HCT116 (cell line): ENCODE measurements around the gene PLCD3. TPM values are rescaled to one million over a fixed set of nuclear protein-coding genes. Genes with fewer than 3 reads are reported as not detected.

Experiments
- ATAC-seq: fragments of 200-7000 bp; cut with Tn5 transposase; 2 replicates; pipeline ENCODE4 v1.9.1; 2020; ENCODE audit warnings: mild to moderate bottlenecking, moderate library complexity
- BruUV-seq: library from RNA; stranded (reverse); fragments of 400-500 nt; replicated peaks from 2 replicates; lab custom pipeline; 2021; lab: Mats Ljungman, UMichigan
- CTCF ChIA-PET: fragments of 300-600 bp; sonication (Branson Sonifier 250); formaldehyde crosslinking; loops from one replicate; lab custom pipeline; 2021; ENCODE audit warnings: antibody characterized with exemption; lab: Charles Lee
- POLR2A ChIA-PET: fragments of 300-600, 350-600 bp; sonication (Branson Sonifier 250); formaldehyde crosslinking; loops from one replicate; lab custom pipeline; 2021; ENCODE audit warnings: antibody characterized with exemption; lab: Charles Lee
- RAD21 ChIA-PET, 2 experiments: fragments of 300-600 bp; sonication (Branson Sonifier 250); formaldehyde crosslinking; loops; one replicate each; lab custom pipeline; 2023; ENCODE audit warnings: low total read pairs in 2 of 2; ENCODE audit not compliant: uncharacterized antibody in 2 of 2, unreplicated experiment in 2 of 2, low non-redundant PET in 1 of 2; lab: Charles Lee
- DNase-seq: peaks from one replicate; pipeline ENCODE4 v3.0.0-alpha.2; 2010; ENCODE audit warnings: low read depth, low spot score
- H2AFZ ChIP-seq: fragments of 200-600 bp; shearing (Covaris generic), sonication (generic); 2 replicates; pipeline ENCODE4 v1.6.1; 2017; ENCODE audit warnings: low read depth, mixed run types, mixed read lengths, antibody characterized with exemption, low read length; ENCODE audit not compliant: poor library complexity, severe bottlenecking
- H3K27ac ChIP-seq: 2 replicates; pipeline ENCODE4 v1.5.1; 2012; ENCODE audit warnings: low read depth, low read length
- H3K27me3 ChIP-seq: fragments of 200-600 bp; sonication (generic); 2 replicates; pipeline ENCODE4 v1.6.1; 2016; ENCODE audit warnings: mixed run types, low read length, mixed read lengths; ENCODE audit not compliant: insufficient read depth
- H3K36me3 ChIP-seq, 2 experiments: fragments of 200-500 bp in 1 of 2; fragments of 200-600 bp in 1 of 2; sonication (Bioruptor generic) in 1 of 2; sonication (generic) in 1 of 2; 2 replicates each; pipeline versions ENCODE4 v1.5.1 to v1.6.1; 2014 to 2016; ENCODE audit warnings: low read length in 2 of 2, inconsistent platforms in 1 of 2, mixed read lengths in 1 of 2, mixed run types in 1 of 2; ENCODE audit not compliant: insufficient read depth in 2 of 2, control insufficient read depth in 1 of 2
- H3K4me1 ChIP-seq, 2 experiments: fragments of 200-600 bp in 1 of 2; sonication (generic) in 1 of 2; 2 replicates each; pipeline versions ENCODE4 v1.5.1 to v1.6.1; 2012 to 2017; ENCODE audit warnings: low read length in 2 of 2, inconsistent platforms in 1 of 2, mild to moderate bottlenecking in 1 of 2, mixed read lengths in 1 of 2, mixed run types in 1 of 2, moderate library complexity in 1 of 2; ENCODE audit not compliant: insufficient read depth in 2 of 2, control insufficient read depth in 1 of 2
- H3K4me2 ChIP-seq: fragments of 200-600 bp; sonication (generic); 2 replicates; pipeline ENCODE4 v1.6.1; 2017; ENCODE audit warnings: mixed run types, low read length, mixed read lengths
- H3K4me3 ChIP-seq, 2 experiments: fragments of 200-600 bp in 1 of 2; sonication (generic) in 1 of 2; replicated peaks in 1 of 2; 2 replicates each; pipeline ENCODE4 v1.5.1; 2011 to 2016; ENCODE audit warnings: low read length in 2 of 2, control low read depth in 1 of 2, low read depth in 1 of 2, mild to moderate bottlenecking in 1 of 2, mixed read lengths in 1 of 2, mixed run types in 1 of 2
- H3K79me2 ChIP-seq: fragments of 200-600 bp; sonication (generic); 2 replicates; pipeline ENCODE4 v1.6.1; 2017; ENCODE audit warnings: mild to moderate bottlenecking, mixed run types, low read length, moderate library complexity, mixed read lengths; ENCODE audit not compliant: insufficient read depth
- H3K9ac ChIP-seq: fragments of 200-600 bp; sonication (generic); 2 replicates; pipeline ENCODE4 v1.6.1; 2016; ENCODE audit warnings: low read length, mixed read lengths
- H3K9me2 ChIP-seq: fragments of 200-600 bp; sonication (generic), shearing (Covaris generic); 2 replicates; pipeline ENCODE4 v1.6.1; 2017; ENCODE audit warnings: mixed run types, mild to moderate bottlenecking, moderate library complexity; ENCODE audit not compliant: insufficient read depth
- H3K9me3 ChIP-seq, 2 experiments: fragments of 200-500 bp in 1 of 2; fragments of 200-600 bp in 1 of 2; sonication (Bioruptor generic) in 1 of 2; sonication (generic) in 1 of 2; 2 replicates each; pipeline ENCODE4 v1.6.1; 2014 to 2017; ENCODE audit warnings: low read length in 2 of 2, mixed read lengths in 2 of 2, inconsistent platforms in 1 of 2, low read depth in 1 of 2, mild to moderate bottlenecking in 1 of 2, mixed run types in 1 of 2, moderate library complexity in 1 of 2; ENCODE audit not compliant: control insufficient read depth in 1 of 2, insufficient read depth in 1 of 2
- H4K20me1 ChIP-seq: fragments of 200-600 bp; sonication (generic), shearing (Covaris generic); 2 replicates; pipeline ENCODE4 v1.6.1; 2017; ENCODE audit warnings: mixed run types, mild to moderate bottlenecking, moderate library complexity; ENCODE audit not compliant: insufficient read depth
- CBX3 ChIP-seq: IDR thresholded peaks from 2 replicates; pipeline ENCODE4 v1.6.1; 2012; ENCODE audit warnings: low read depth
- CTCF ChIP-seq, 3 experiments: fragments of 200-600 bp in 1 of 3; sonication (generic) in 1 of 3; IDR thresholded peaks in 2 of 3; conservative IDR thresholded peaks in 1 of 3; 2 replicates each; pipeline ENCODE4 v1.5.1; 2012 to 2017; ENCODE audit warnings: low read depth in 2 of 3, low read length in 2 of 3, antibody characterized with exemption in 1 of 3, borderline replicate concordance in 1 of 3, control low read depth in 1 of 3, mild to moderate bottlenecking in 1 of 3, mixed read lengths in 1 of 3, mixed run types in 1 of 3, moderate library complexity in 1 of 3; ENCODE audit not compliant: insufficient read depth in 1 of 3
- EGR1 ChIP-seq: IDR thresholded peaks from 2 replicates; pipeline ENCODE4 v1.6.1; 2012; ENCODE audit warnings: low read depth
- ELF1 ChIP-seq: IDR thresholded peaks from 2 replicates; pipeline ENCODE4 v1.6.1; 2012; ENCODE audit warnings: low read depth, borderline replicate concordance
- JUND ChIP-seq: IDR thresholded peaks from 2 replicates; pipeline ENCODE4 v1.6.1; 2012
- MAX ChIP-seq: IDR thresholded peaks from 2 replicates; pipeline ENCODE4 v1.6.1; 2012
- POLR2A ChIP-seq: IDR thresholded peaks from 2 replicates; pipeline ENCODE4 v1.7.0; 2011; ENCODE audit warnings: borderline replicate concordance; ENCODE audit not compliant: insufficient read depth, insufficient read length; ENCODE audit errors: extremely low read depth
- POLR2AphosphoS5 ChIP-seq: IDR thresholded peaks from 2 replicates; pipeline ENCODE4 v1.6.1; 2011; ENCODE audit warnings: mild to moderate bottlenecking, low read depth, low read length, moderate library complexity
- SP1 ChIP-seq: IDR thresholded peaks from 2 replicates; pipeline ENCODE4 v1.6.1; 2012; ENCODE audit warnings: low read depth
- TCF7L2 ChIP-seq: IDR thresholded peaks from 2 replicates; pipeline ENCODE4 v1.7.0; 2011; ENCODE audit warnings: borderline replicate concordance, inconsistent platforms; ENCODE audit not compliant: insufficient read depth, insufficient read length; ENCODE audit errors: extremely low read depth
- ZFX ChIP-seq: fragments of 450-650 bp; IDR thresholded peaks from 2 replicates; pipeline ENCODE4 v1.6.1; 2017
- intact Hi-C: fragments of 100-400 bp; cut with micrococcal nuclease; formaldehyde crosslinking; loops from 2 replicates; pipeline ENCODE4 v1.10.0; 2022
- total RNA-seq: library from RNA; stranded (reverse); gene quantifications from one replicate; pipeline ENCODE4 v1.2.1, GENCODE V29; 2021; ENCODE audit not compliant: unreplicated experiment

PLCD3 gene
- total RNA-seq, 1 experiment from 2014 or later, result 197 TPM

GRCh38 chr17:45172541-45173286 lies 40.4 kb upstream of the PLCD3 start:
- ChIA-PET CTCF (interaction anchor here (0.9 to 4.4 kb wide), 7 partner anchors 9 to 253 kb away, joined by 3 to 36 read pairs (median 9); partner anchors contain the start of genes ACBD4, HEXIM1 and HEXIM2), RAD21 (interaction anchor here (0.5 to 1.9 kb wide), 5 partner anchors 11 to 141 kb away, joined by 3 to 7 read pairs (median 5); partner anchors contain the start of genes HEXIM2 (in 2 of the 2) and HEXIM1 (in 1 of the 2)), POLR2A (interaction anchor here (0.7 to 7.0 kb wide), 10 partner anchors 10 to 181 kb away, joined by 3 to 176 read pairs (median 8); partner anchors contain the start of genes ACBD4, HEXIM1 and HEXIM2)
- ATAC-seq (peak; percentile 78), DNase-seq (peak; percentile 87)
- BruUV-seq, result TSS peak; percentile 88
- Histone ChIP-seq H3K9me3 (no peaks in the 10 kb centered on the region), H3K36me3 (no peaks in the 10 kb centered on the region), H3K4me3 (peak overlapping the region; percentile 28 to 60), H3K27ac (peak overlapping the region; percentile 99), H4K20me1 (no peaks in the 10 kb centered on the region), H3K79me2 (no peaks in the 10 kb centered on the region), H2AFZ (no peak overlapping the region), H3K9ac (peak overlapping the region; percentile 81), H3K9me2 (no peaks in the 10 kb centered on the region), H3K4me1 (peaks cover 68 to 70% of the 10 kb centered on the region in 2 experiments), H3K4me2 (peak overlapping the region; percentile 98), H3K27me3 (no peaks in the 10 kb centered on the region)
- intact Hi-C loops, result loop anchor here (1.0 to 2.0 kb wide), 2 partner anchors 11 to 24 kb away; partner anchors contain the start of genes HEXIM1 and HEXIM2
- TF ChIP-seq CTCF (IDR thresholded peaks at IDR 0.05 in 2 of 3, conservative IDR thresholded peaks at IDR 0.05 in 1 of 3; ENCODE audit: borderline replicate concordance in 1 of 3, insufficient read depth in 1 of 3, low read depth in 2 of 3, low read length in 2 of 3) (peak in 2 of 3 experiments; percentile 13 to 18; a peak in 1 of 6 replicates), ELF1 (no peak), CBX3 (no peak), POLR2AphosphoS5 (peak; percentile 71), ZFX (peak; percentile 20; the same call in 1 of the 2 replicates), SP1 (peak; percentile 89), POLR2A (peak; percentile 54), MAX (peak; percentile 84), EGR1 (peak; percentile 70), JUND (no peak; the same call in 1 of the 2 replicates), TCF7L2 (peak; percentile 64)
